PC-9 (cell line): Measurements from ENCODE around the gene SLC27A4. TPM values are rescaled to one million over a fixed set of nuclear protein-coding genes. Genes with fewer than 3 reads are reported as not detected.

ENCODE experiments used
- BruUV-seq: library from RNA; stranded (reverse); fragments of 400-500 nt; replicated peaks from 2 replicates; lab custom pipeline; 2021; lab: Mats Ljungman, UMichigan
- CTCF ChIA-PET: fragments of 300-600 bp; sonication (Branson Sonifier 250); formaldehyde crosslinking; loops from one replicate; lab custom pipeline; 2022; ENCODE audit warnings: antibody characterized with exemption; lab: Charles Lee
- POLR2A ChIA-PET: fragments of 300-600 bp; sonication (Branson Sonifier 250); formaldehyde crosslinking; loops from one replicate; lab custom pipeline; 2022; ENCODE audit warnings: antibody characterized with exemption; ENCODE audit not compliant: unreplicated experiment; lab: Charles Lee
- DNase-seq, 2 experiments: peaks; one replicate each; pipeline versions ENCODE4 v3.0.0 to v3.0.0-alpha.2; 2015 to 2022; ENCODE audit warnings: mixed read lengths in 1 of 2
- H2AFZ ChIP-seq: fragments of 200-600 bp; sonication (generic); 2 replicates; pipeline ENCODE4 v1.8.1; 2017; ENCODE audit warnings: antibody characterized with exemption
- H3F3A ChIP-seq: fragments of 200-600 bp; sonication (generic); 2 replicates; pipeline ENCODE4 v1.8.1; 2017; ENCODE audit warnings: antibody characterized with exemption, mild to moderate bottlenecking, low read depth; ENCODE audit not compliant: insufficient read depth
- H3K27ac ChIP-seq: fragments of 200-600 bp; sonication (generic); 2 replicates; pipeline ENCODE4 v1.6.1; 2016; ENCODE audit warnings: mixed run types
- H3K27me3 ChIP-seq: fragments of 200-600 bp; sonication (generic); 2 replicates; pipeline ENCODE4 v1.6.1; 2016; ENCODE audit warnings: low read depth, mixed run types; ENCODE audit not compliant: insufficient read depth
- H3K36me3 ChIP-seq: fragments of 200-600 bp; sonication (generic); 2 replicates; pipeline ENCODE4 v1.6.1; 2016; ENCODE audit warnings: low read depth, mixed run types
- H3K4me1 ChIP-seq: fragments of 200-600 bp; sonication (generic); replicated peaks from 2 replicates; pipeline ENCODE4 v1.6.1; 2016; ENCODE audit warnings: mixed run types; ENCODE audit not compliant: insufficient read depth
- H3K4me2 ChIP-seq: fragments of 200-600 bp; sonication (generic); 2 replicates; pipeline ENCODE4 v1.6.1; 2017; ENCODE audit warnings: mixed run types
- H3K4me3 ChIP-seq: fragments of 200-600 bp; sonication (generic); 2 replicates; pipeline ENCODE4 v1.6.1; 2016; ENCODE audit warnings: mixed run types
- H3K79me2 ChIP-seq: fragments of 200-600 bp; sonication (generic); 2 replicates; pipeline ENCODE4 v1.6.1; 2017; ENCODE audit warnings: low read depth, mixed run types
- H3K9me2 ChIP-seq: fragments of 200-600 bp; sonication (generic); 2 replicates; pipeline ENCODE4 v1.8.1; 2017; ENCODE audit warnings: mild to moderate bottlenecking; ENCODE audit not compliant: insufficient read depth
- H3K9me3 ChIP-seq: fragments of 200-600 bp; sonication (generic); 2 replicates; pipeline ENCODE4 v1.8.1; 2016; ENCODE audit warnings: low read depth; ENCODE audit not compliant: insufficient read depth
- H4K20me1 ChIP-seq: fragments of 200-600 bp; sonication (generic); 2 replicates; pipeline ENCODE4 v1.8.1; 2017; ENCODE audit not compliant: insufficient read depth
- EZH2 ChIP-seq: fragments of 200-600 bp; sonication (generic); IDR thresholded peaks from 2 replicates; pipeline ENCODE4 v1.8.0; 2017; ENCODE audit warnings: antibody characterized with exemption, low read depth
- intact Hi-C: fragments of 100-400 bp; cut with micrococcal nuclease; formaldehyde crosslinking; loops from one replicate; pipeline ENCODE4 v1.10.0; 2022; ENCODE audit not compliant: unreplicated experiment
- total RNA-seq: library from RNA; stranded (reverse); gene quantifications from 2 replicates; pipeline ENCODE4 v1.2.3, GENCODE V29; 2021
- TF ChIP-seq, protein P1 (sequence below): fragments of 200-600 bp; sonication (generic); conservative IDR thresholded peaks from 2 replicates; pipeline ENCODE4 v1.6.1; 2017; ENCODE audit warnings: mixed run types, antibody characterized with exemption, mild to moderate bottlenecking, moderate library complexity

The SLC27A4 gene
- total RNA-seq, 1 experiment from 2014 or later: 30.4 TPM

- no peaks in the 10 kb centered on the region for H3K36me3 ChIP-seq
- ChIA-PET POLR2A (interaction anchor here (0.7 kb wide), 1 partner anchor 175 kb away, joined by 3 read pairs; no protein-coding TSS in a partner anchor), CTCF (interaction anchor here (0.6 kb wide), 1 partner anchor 736 kb away, joined by 8 read pairs; no protein-coding TSS in a partner anchor)
- no peak overlapping the region for H3K4me2 ChIP-seq
- no peaks in the 10 kb centered on the region for H3F3A ChIP-seq
- no peaks in the 10 kb centered on the region; the same call in 1 of the 2 replicates for H4K20me1 ChIP-seq
- DNase-seq: no peak
- no peaks in the 10 kb centered on the region for H3K9me2 ChIP-seq
- H3K4me1 ChIP-seq: no peaks in the 10 kb centered on the region
- no peak overlapping the region for H3K4me3 ChIP-seq
- H3K27ac ChIP-seq: no peak overlapping the region
- intact Hi-C loops: no loop called here
- BruUV-seq: no TSS peak
- no peaks in the 10 kb centered on the region for H3K9me3 ChIP-seq
- no peak overlapping the region for H2AFZ ChIP-seq
- H3K27me3 ChIP-seq: no peaks in the 10 kb centered on the region
- no peak for TF ChIP-seq EZH2
- TF ChIP-seq, protein P1, sequence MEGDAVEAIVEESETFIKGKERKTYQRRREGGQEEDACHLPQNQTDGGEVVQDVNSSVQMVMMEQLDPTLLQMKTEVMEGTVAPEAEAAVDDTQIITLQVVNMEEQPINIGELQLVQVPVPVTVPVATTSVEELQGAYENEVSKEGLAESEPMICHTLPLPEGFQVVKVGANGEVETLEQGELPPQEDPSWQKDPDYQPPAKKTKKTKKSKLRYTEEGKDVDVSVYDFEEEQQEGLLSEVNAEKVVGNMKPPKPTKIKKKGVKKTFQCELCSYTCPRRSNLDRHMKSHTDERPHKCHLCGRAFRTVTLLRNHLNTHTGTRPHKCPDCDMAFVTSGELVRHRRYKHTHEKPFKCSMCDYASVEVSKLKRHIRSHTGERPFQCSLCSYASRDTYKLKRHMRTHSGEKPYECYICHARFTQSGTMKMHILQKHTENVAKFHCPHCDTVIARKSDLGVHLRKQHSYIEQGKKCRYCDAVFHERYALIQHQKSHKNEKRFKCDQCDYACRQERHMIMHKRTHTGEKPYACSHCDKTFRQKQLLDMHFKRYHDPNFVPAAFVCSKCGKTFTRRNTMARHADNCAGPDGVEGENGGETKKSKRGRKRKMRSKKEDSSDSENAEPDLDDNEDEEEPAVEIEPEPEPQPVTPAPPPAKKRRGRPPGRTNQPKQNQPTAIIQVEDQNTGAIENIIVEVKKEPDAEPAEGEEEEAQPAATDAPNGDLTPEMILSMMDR: no peak
- no peaks in the 10 kb centered on the region for H3K79me2 ChIP-seq
Observed at GRCh38 chr9:128382261-128382660, 41.9 kb downstream of the SLC27A4 start.

DNA sequence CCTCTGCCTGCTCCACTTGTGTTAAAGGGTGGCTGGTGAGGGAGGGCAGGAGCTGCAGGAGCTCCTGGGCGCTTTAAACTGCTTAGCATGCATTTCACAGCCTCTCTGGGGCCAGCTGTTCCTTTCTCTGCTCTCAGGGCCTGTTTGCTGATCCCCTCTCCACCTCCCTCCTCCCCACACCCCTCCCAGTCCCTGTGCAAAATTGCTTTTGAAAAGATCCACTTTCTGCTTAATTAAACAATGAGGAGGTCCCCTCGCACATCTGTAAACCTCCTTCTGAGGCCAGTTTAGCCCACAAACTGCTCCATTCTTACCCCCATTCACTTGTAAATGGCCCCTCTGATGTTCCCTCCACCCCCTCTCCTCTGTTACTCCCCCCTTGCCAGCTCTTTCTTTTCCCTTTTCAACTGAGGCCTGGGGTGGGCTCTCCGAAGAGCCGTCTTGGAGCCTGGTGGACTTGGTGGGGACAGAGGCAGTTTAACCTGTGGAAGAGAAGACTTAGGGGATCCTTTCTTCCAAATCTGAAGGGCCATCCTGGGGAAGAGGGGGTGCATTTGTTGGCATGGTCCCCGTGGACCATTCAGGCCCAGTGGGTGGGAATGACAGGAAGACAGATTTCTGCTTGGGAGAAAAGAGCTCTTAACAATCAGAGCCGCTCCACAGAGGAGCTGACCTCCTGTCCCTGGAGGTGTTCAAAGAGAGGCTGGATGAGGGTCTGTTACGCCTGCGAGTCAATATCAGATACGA, 42.9 kb downstream of the SLC27A4 start:
- intact Hi-C loops: no loop called here
- no peak overlapping the region for H3K27ac ChIP-seq
- TF ChIP-seq EZH2: no peak
- TF ChIP-seq, protein P1: no peak
- no peaks in the 10 kb centered on the region for H4K20me1 ChIP-seq
- ChIA-PET CTCF (no interaction called here), POLR2A (no interaction called here)
- DNase-seq: no peak
- H3K79me2 ChIP-seq: no peaks in the 10 kb centered on the region
- H3K9me2 ChIP-seq: no peaks in the 10 kb centered on the region
- no peaks in the 10 kb centered on the region for H3K27me3 ChIP-seq
- no peak overlapping the region for H3K4me3 ChIP-seq
- no peaks in the 10 kb centered on the region for H3F3A ChIP-seq
- no TSS peak for BruUV-seq
- no peaks in the 10 kb centered on the region for H3K9me3 ChIP-seq
- no peaks in the 10 kb centered on the region for H3K36me3 ChIP-seq
- H3K4me2 ChIP-seq: no peak overlapping the region
- H2AFZ ChIP-seq: no peak overlapping the region
- H3K4me1 ChIP-seq: no peaks in the 10 kb centered on the region

DNA sequence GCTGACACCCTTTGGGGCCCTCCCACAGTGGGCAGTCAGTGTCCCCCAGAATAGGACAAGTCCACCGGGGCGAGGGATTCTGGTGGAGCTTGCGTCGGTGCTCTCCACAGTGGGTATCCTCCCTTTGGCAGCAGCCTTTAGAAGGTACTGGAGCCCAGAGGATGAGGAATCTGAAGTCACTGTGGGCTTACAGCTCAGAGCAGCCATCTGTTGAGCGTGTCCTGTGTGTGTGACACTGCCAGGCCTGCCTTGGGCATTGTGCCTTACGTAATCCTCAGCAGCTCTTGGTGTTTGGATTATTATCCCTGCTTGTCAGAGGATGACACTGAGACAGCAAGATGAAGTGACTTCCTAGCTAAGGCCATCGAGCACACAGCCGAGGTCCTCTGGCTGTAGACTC, 43.5 kb downstream of the SLC27A4 start:
- H3K27ac ChIP-seq: no peak overlapping the region
- no peaks in the 10 kb centered on the region for H3K4me1 ChIP-seq
- no peaks in the 10 kb centered on the region for H3K27me3 ChIP-seq
- no peak for DNase-seq
- no peaks in the 10 kb centered on the region for H3K36me3 ChIP-seq
- intact Hi-C loops: no loop called here
- H2AFZ ChIP-seq: no peak overlapping the region
- no peaks in the 10 kb centered on the region for H3K79me2 ChIP-seq
- ChIA-PET CTCF (no interaction called here), POLR2A (no interaction called here)
- H3F3A ChIP-seq: no peaks in the 10 kb centered on the region
- no peaks in the 10 kb centered on the region for H4K20me1 ChIP-seq
- no peaks in the 10 kb centered on the region for H3K9me3 ChIP-seq
- no peaks in the 10 kb centered on the region for H3K9me2 ChIP-seq
- TF ChIP-seq, protein P1: no peak
- TF ChIP-seq EZH2: no peak
- no TSS peak for BruUV-seq
- H3K4me3 ChIP-seq: no peak overlapping the region
- no peak overlapping the region for H3K4me2 ChIP-seq
